ENCODE measurements around the gene ADK. TPM values are rescaled to one million over a fixed set of nuclear protein-coding genes. Genes with fewer than 3 reads are reported as not detected.

Gene ADK
- total RNA-seq, 1 donor from 2014 or later = 47.0 TPM

GRCh38 chr10:74733612-74734011 is 582.6 kb downstream of the ADK start:
- H3K36me3 Mint-ChIP-seq (ENCODE audit: unreplicated experiment) = peaks cover 3% of the 10 kb centered on the region
- no peak overlapping the region for H3K27ac Mint-ChIP-seq (ENCODE audit: unreplicated experiment)
- H3K4me3 Mint-ChIP-seq (ENCODE audit: unreplicated experiment) = no peak overlapping the region
- TF ChIP-seq CTCF (IDR thresholded peaks at IDR 0.05) = no peak
- H3K9me3 Mint-ChIP-seq (ENCODE audit: unreplicated experiment) = peaks cover 20% of the 10 kb centered on the region
- no peaks in the 10 kb centered on the region for H3K27me3 Mint-ChIP-seq (ENCODE audit: unreplicated experiment)
- H3K4me1 Mint-ChIP-seq (ENCODE audit: unreplicated experiment) = no peaks in the 10 kb centered on the region
- no peak for DNase-seq (ENCODE audit: extremely low spot score, unreplicated experiment)

GRCh38 chr10:74736029-74736428 is 585.0 kb downstream of the ADK start:
- H3K4me3 Mint-ChIP-seq (ENCODE audit: unreplicated experiment) = no peak overlapping the region
- H3K9me3 Mint-ChIP-seq (ENCODE audit: unreplicated experiment) = peaks cover 17% of the 10 kb centered on the region
- TF ChIP-seq CTCF (IDR thresholded peaks at IDR 0.05) = no peak
- H3K27ac Mint-ChIP-seq (ENCODE audit: unreplicated experiment) = no peak overlapping the region
- H3K27me3 Mint-ChIP-seq (ENCODE audit: unreplicated experiment) = no peaks in the 10 kb centered on the region
- no peaks in the 10 kb centered on the region for H3K4me1 Mint-ChIP-seq (ENCODE audit: unreplicated experiment)
- peaks cover 3% of the 10 kb centered on the region for H3K36me3 Mint-ChIP-seq (ENCODE audit: unreplicated experiment)
- DNase-seq (ENCODE audit: extremely low spot score, unreplicated experiment) = no peak

- Mint-ChIP-seq H3K4me1 (ENCODE audit: unreplicated experiment) (peaks cover 2% of the 10 kb centered on the region), H3K36me3 (ENCODE audit: unreplicated experiment) (no peaks in the 10 kb centered on the region), H3K9me3 (ENCODE audit: unreplicated experiment) (peaks cover 8% of the 10 kb centered on the region), H3K4me3 (ENCODE audit: unreplicated experiment) (no peak overlapping the region), H3K27ac (ENCODE audit: unreplicated experiment) (no peak overlapping the region), H3K27me3 (ENCODE audit: unreplicated experiment) (no peaks in the 10 kb centered on the region)
- no peak for TF ChIP-seq CTCF (IDR thresholded peaks at IDR 0.05)
- DNase-seq (ENCODE audit: extremely low spot score, unreplicated experiment) = no peak
These were observed 587.0 kb downstream of the ADK start for GRCh38 chr10:74738052-74738451.

GRCh38 chr10:74738542-74738941 is 587.5 kb downstream of the ADK start:
- Mint-ChIP-seq H3K9me3 (ENCODE audit: unreplicated experiment) (peaks cover 8% of the 10 kb centered on the region), H3K27ac (ENCODE audit: unreplicated experiment) (no peak overlapping the region), H3K27me3 (ENCODE audit: unreplicated experiment) (no peaks in the 10 kb centered on the region), H3K4me3 (ENCODE audit: unreplicated experiment) (no peak overlapping the region), H3K4me1 (ENCODE audit: unreplicated experiment) (peaks cover 5% of the 10 kb centered on the region), H3K36me3 (ENCODE audit: unreplicated experiment) (no peaks in the 10 kb centered on the region)
- TF ChIP-seq CTCF (IDR thresholded peaks at IDR 0.05) = no peak
- no peak for DNase-seq (ENCODE audit: extremely low spot score, unreplicated experiment)

GRCh38 chr10:74738985-74739567 is 588.1 kb downstream of the ADK start:
- Mint-ChIP-seq H3K36me3 (ENCODE audit: unreplicated experiment) (no peaks in the 10 kb centered on the region), H3K27me3 (ENCODE audit: unreplicated experiment) (no peaks in the 10 kb centered on the region), H3K27ac (ENCODE audit: unreplicated experiment) (no peak overlapping the region), H3K9me3 (ENCODE audit: unreplicated experiment) (peaks cover 5% of the 10 kb centered on the region), H3K4me3 (ENCODE audit: unreplicated experiment) (no peak overlapping the region), H3K4me1 (ENCODE audit: unreplicated experiment) (peaks cover 5% of the 10 kb centered on the region)
- peak; percentile 24 for TF ChIP-seq CTCF (IDR thresholded peaks at IDR 0.05)
- DNase-seq (ENCODE audit: extremely low spot score, unreplicated experiment) = no peak
